Testis (tissue), 3 donors: ENCODE data around the gene PDS5A. TPM values are rescaled to one million over a fixed set of nuclear protein-coding genes. Genes with fewer than 3 reads are reported as not detected.
"Not testable (repeated sequence)": the region's sequence is repeated elsewhere in the genome, so short reads cannot be mapped to it uniquely, and the experiment has no call there.

Source experiments
- DNase-seq: peaks from one replicate; pipeline ENCODE4 v3.0.0-alpha.2; 2019
- H3K27ac ChIP-seq, 2 donors: fragments of 200-600 bp; sonication (generic); one replicate each; pipeline ENCODE4 v1.5.1; 2019
- H3K27me3 ChIP-seq: fragments of 200-600 bp; sonication (generic); one replicate; pipeline ENCODE4 v1.5.1; 2019
- H3K36me3 ChIP-seq: fragments of 200-600 bp; sonication (generic); one replicate; pipeline ENCODE4 v1.5.1; 2017; ENCODE audit warnings: low read depth; ENCODE audit errors: missing control alignments
- H3K4me1 ChIP-seq: fragments of 200-600 bp; sonication (generic); one replicate; pipeline ENCODE4 v1.5.1; 2019
- H3K4me3 ChIP-seq, 2 donors: fragments of 200-600 bp; sonication (generic); one replicate each; pipeline ENCODE4 v1.5.1; 2017 to 2019
- H3K9me3 ChIP-seq: fragments of 200-600 bp; sonication (generic); one replicate; pipeline ENCODE4 v1.5.1; 2017
- CTCF ChIP-seq, 3 experiments: fragments of 450-650 bp in 2 of 3; fragments of 200-600 bp in 1 of 3; sonication (generic) in 1 of 3; IDR thresholded peaks; one replicate each; pipeline ENCODE4 v1.5.1; 2016 to 2019; ENCODE audit warnings: antibody characterized with exemption in 3 of 3, mild to moderate bottlenecking in 2 of 3, moderate library complexity in 1 of 3
- POLR2A ChIP-seq: fragments of 450-650 bp; IDR thresholded peaks from one replicate; pipeline ENCODE4 v1.6.1; 2017; ENCODE audit warnings: antibody characterized with exemption, mild to moderate bottlenecking, moderate library complexity
- WGBS, 2 donors: methylation state at CpG; one replicate each; pipeline ENCODE4 v1.1.5; 2018; 5-methylcytosine and 5-hydroxymethylcytosine counted together
- intact Hi-C: fragments of 100-400 bp; cut with DNase I; formaldehyde crosslinking; loops from one replicate; pipeline ENCODE4 v1.15.1; 2023; ENCODE audit warnings: low total_unique reads
- polyA plus RNA-seq: library from polyadenylated mRNA; stranded (reverse); fragments of 350-450 nt; fragmentation: Illumina TruSeq; extraction: RNeasy Lipid Tissue Mini Kit (QIAGEN cat#74804); gene quantifications from one replicate; pipeline ENCODE4 v1.2.3, GENCODE V29; 2014; ENCODE audit warnings: low read depth, low replicate concordance; ENCODE audit not compliant: insufficient read depth
- total RNA-seq, 2 donors: library from RNA; depleted of rRNA; stranded (reverse); fragments of >200 nt; gene quantifications; one replicate each; pipeline ENCODE4 v1.2.3, GENCODE V29; 2016

Gene PDS5A
- total and polyA plus RNA-seq, 3 donors from 2014 or later = 20.7 to 61.7 (median 61.3) TPM

GRCh38 chr4:39808231-39808749, 169.4 kb downstream of the PDS5A start:
- no peaks in the 10 kb centered on the region for H3K36me3 ChIP-seq
- no peaks in the 10 kb centered on the region for H3K9me3 ChIP-seq
- TF ChIP-seq POLR2A (no peak), CTCF (IDR thresholded peaks at IDR 0.05) (no peak)
- 64 to 74% methylated on average over 8 of the region's 8 CpGs for WGBS, 2 donors
- no peak overlapping the region for H3K27ac ChIP-seq
- H3K4me1 ChIP-seq = no peaks in the 10 kb centered on the region
- intact Hi-C loops = no loop called here
- H3K4me3 ChIP-seq = no peak overlapping the region
- no peak for DNase-seq
- H3K27me3 ChIP-seq = no peaks in the 10 kb centered on the region

- intact Hi-C loops = no loop called here
- H3K36me3 ChIP-seq = no peaks in the 10 kb centered on the region
Observed at GRCh38 chr4:39802005-39802404, 175.7 kb downstream of the PDS5A start.

GRCh38 chr4:39792976-39793375, 184.7 kb downstream of the PDS5A start:
- H3K9me3 ChIP-seq, DNase-seq, H3K4me1 ChIP-seq, H3K4me3 ChIP-seq, H3K36me3 ChIP-seq, intact Hi-C loops, H3K27ac ChIP-seq, H3K27me3 ChIP-seq: not testable (repeated sequence)
- 91 to 92% methylated on average over 13 of the region's 13 CpGs for WGBS, 2 donors

More at GRCh38 chr4:39802005-39802404, 175.7 kb downstream of the PDS5A start:
- Histone ChIP-seq H3K27ac (no peak overlapping the region), H3K4me3 (no peak overlapping the region), H3K9me3 (no peaks in the 10 kb centered on the region), H3K27me3 (no peaks in the 10 kb centered on the region), H3K4me1 (no peaks in the 10 kb centered on the region)
- TF ChIP-seq POLR2A (no peak), CTCF (IDR thresholded peaks at IDR 0.05) (no peak)
- 58 to 78% methylated on average over 4 of the region's 4 CpGs for WGBS, 2 donors
- no peak for DNase-seq

GRCh38 chr4:39792529-39792928, 185.2 kb downstream of the PDS5A start:
- H3K4me3 ChIP-seq = no peak overlapping the region
- DNase-seq = no peak
- intact Hi-C loops = no loop called here
- TF ChIP-seq POLR2A (no peak), CTCF (IDR thresholded peaks at IDR 0.05) (no peak)
- no peaks in the 10 kb centered on the region for H3K9me3 ChIP-seq
- no peaks in the 10 kb centered on the region for H3K27me3 ChIP-seq
- H3K4me1 ChIP-seq = no peaks in the 10 kb centered on the region
- no peak overlapping the region for H3K27ac ChIP-seq
- WGBS, 2 donors = 90 to 95% methylated on average over 3 of the region's 3 CpGs
- no peaks in the 10 kb centered on the region for H3K36me3 ChIP-seq

GRCh38 chr4:39792128-39792527, 185.6 kb downstream of the PDS5A start:
- intact Hi-C loops = no loop called here
- H3K27ac ChIP-seq = no peak overlapping the region
- no peaks in the 10 kb centered on the region for H3K4me1 ChIP-seq
- no peaks in the 10 kb centered on the region for H3K36me3 ChIP-seq
- WGBS, 2 donors = 87 to 98% methylated on average over 5 of the region's 5 CpGs
- TF ChIP-seq POLR2A (no peak), CTCF (IDR thresholded peaks at IDR 0.05) (no peak)
- DNase-seq = no peak
- no peaks in the 10 kb centered on the region for H3K9me3 ChIP-seq
- no peaks in the 10 kb centered on the region for H3K27me3 ChIP-seq
- no peak overlapping the region for H3K4me3 ChIP-seq
